Stimulated activated naive B cell treated with anti-CD40 and anti-IgM and Interleukin-4, amounts not matched to agents 10 μg/mL and 1 μg/mL and 100 μg/mL, for 72 hours (primary cell): ENCODE results near the gene NFIX.

Source experiments
- ATAC-seq, 2 donors: fragments of 150-1000 bp; cut with Tn5 transposase; replicated peaks; 2 replicates each; pipeline ENCODE4 v1.10.0; 2021; ENCODE audit warnings: moderate library complexity in 1 of 2
- DNase-seq: peaks from one replicate; pipeline ENCODE4 v3.0.0; 2021
- H3K27ac Mint-ChIP-seq: one replicate; pipeline ENCODE4 v1.8.0; 2022; ENCODE audit warnings: mild to moderate bottlenecking, mixed read lengths
- H3K27me3 Mint-ChIP-seq, 2 donors: one replicate each; pipeline ENCODE4 v1.8.0; 2022; ENCODE audit warnings: mixed read lengths in 2 of 2
- H3K36me3 Mint-ChIP-seq, 2 donors: one replicate each; pipeline ENCODE4 v1.8.0; 2022; ENCODE audit warnings: mixed read lengths in 2 of 2, mild to moderate bottlenecking in 1 of 2
- H3K4me1 Mint-ChIP-seq, 2 donors: one replicate each; pipeline ENCODE4 v1.8.0; 2022; ENCODE audit warnings: mixed read lengths in 2 of 2, mild to moderate bottlenecking in 1 of 2
- H3K4me3 Mint-ChIP-seq, 2 donors: one replicate each; pipeline ENCODE4 v1.8.0; 2022; ENCODE audit warnings: mild to moderate bottlenecking in 2 of 2, mixed read lengths in 2 of 2, moderate library complexity in 1 of 2
- H3K9me3 Mint-ChIP-seq, 2 donors: one replicate each; pipeline ENCODE4 v1.8.0; 2022; ENCODE audit warnings: mixed read lengths in 2 of 2, mild to moderate bottlenecking in 1 of 2

The NFIX gene

GRCh38 chr19:12990431-12990830 lies 4.8 kb upstream of the NFIX start:
- no peak overlapping the region for H3K27ac Mint-ChIP-seq
- H3K36me3 Mint-ChIP-seq = peaks cover 0 to 3% of the 10 kb centered on the region in 2 donors
- peaks cover 8 to 9% of the 10 kb centered on the region in 2 donors for H3K4me1 Mint-ChIP-seq
- no peak overlapping the region for H3K4me3 Mint-ChIP-seq
- H3K27me3 Mint-ChIP-seq = peaks cover 13 to 18% of the 10 kb centered on the region in 2 donors
- no peak for ATAC-seq
- no peak for DNase-seq
- H3K9me3 Mint-ChIP-seq = no peaks in the 10 kb centered on the region

- DNase-seq = no peak
- ATAC-seq = no peak
- peaks cover 7 to 9% of the 10 kb centered on the region in 2 donors for H3K4me1 Mint-ChIP-seq
- H3K27me3 Mint-ChIP-seq = peaks cover 13 to 19% of the 10 kb centered on the region in 2 donors
- H3K36me3 Mint-ChIP-seq = peaks cover 0 to 3% of the 10 kb centered on the region in 2 donors
- no peak overlapping the region for H3K4me3 Mint-ChIP-seq
- no peak overlapping the region for H3K27ac Mint-ChIP-seq
- no peaks in the 10 kb centered on the region for H3K9me3 Mint-ChIP-seq
Observed at GRCh38 chr19:12990853-12991252, 4.4 kb upstream of the NFIX start.

DNA sequence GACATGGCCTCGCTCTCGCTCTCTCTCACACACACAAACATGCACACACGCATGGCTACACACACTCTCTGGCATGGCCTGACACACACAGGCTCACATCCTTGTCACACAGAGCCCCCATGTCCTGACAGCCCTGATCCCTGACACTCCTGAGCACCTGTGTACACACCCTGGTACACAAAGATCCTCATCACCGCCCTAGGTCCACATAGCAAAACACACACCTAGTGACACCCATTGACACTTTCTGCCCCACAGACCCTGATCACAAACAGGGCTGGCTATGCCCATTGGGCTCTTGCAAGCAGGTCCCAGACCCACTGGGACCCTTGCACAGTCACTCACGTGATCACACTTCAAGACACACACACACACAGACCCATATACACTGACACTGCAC lies 4.0 kb upstream of the NFIX start:
- Mint-ChIP-seq H3K4me3 (no peak overlapping the region), H3K9me3 (no peaks in the 10 kb centered on the region), H3K27me3 (peaks cover 17 to 24% of the 10 kb centered on the region in 2 donors), H3K27ac (no peak overlapping the region), H3K4me1 (peaks cover 10 to 13% of the 10 kb centered on the region in 2 donors), H3K36me3 (peaks cover 0 to 3% of the 10 kb centered on the region in 2 donors)
- DNase-seq = no peak
- ATAC-seq = no peak

DNA sequence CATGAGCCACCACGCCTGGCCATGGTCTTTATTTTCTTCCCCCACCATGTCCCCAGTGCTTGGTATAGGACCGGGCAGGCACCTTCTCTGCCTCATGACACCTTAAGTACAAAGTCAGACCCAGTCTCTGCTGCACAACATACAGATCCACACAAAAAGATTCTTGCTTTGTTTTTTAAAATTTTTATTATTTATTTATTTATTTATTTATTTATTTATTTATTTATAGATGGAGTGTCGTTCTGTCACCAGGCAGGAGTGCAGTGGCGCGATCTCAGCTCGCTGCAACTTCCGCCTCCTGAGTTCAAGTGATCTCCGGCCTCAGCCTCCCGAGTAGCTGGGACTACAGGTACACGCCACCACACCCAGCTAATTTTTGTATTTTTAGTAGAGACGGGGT lies 2.5 kb upstream of the NFIX start:
- peaks cover 0 to 3% of the 10 kb centered on the region in 2 donors for H3K36me3 Mint-ChIP-seq
- ATAC-seq = no peak
- no peak overlapping the region for H3K27ac Mint-ChIP-seq
- H3K27me3 Mint-ChIP-seq = peaks cover 12 to 26% of the 10 kb centered on the region in 2 donors
- H3K4me3 Mint-ChIP-seq = no peak overlapping the region
- peaks cover 10 to 13% of the 10 kb centered on the region in 2 donors for H3K4me1 Mint-ChIP-seq
- DNase-seq = no peak
- H3K9me3 Mint-ChIP-seq = no peaks in the 10 kb centered on the region

- Mint-ChIP-seq H3K9me3 (no peaks in the 10 kb centered on the region), H3K4me3 (no peak overlapping the region), H3K27me3 (peaks cover 12 to 32% of the 10 kb centered on the region in 2 donors), H3K4me1 (peaks cover 10 to 13% of the 10 kb centered on the region in 2 donors), H3K36me3 (peaks cover 0 to 3% of the 10 kb centered on the region in 2 donors), H3K27ac (no peak overlapping the region)
- DNase-seq (no peak), ATAC-seq (no peak)
Observed at GRCh38 chr19:12993562-12993961, 1.7 kb upstream of the NFIX start.

GRCh38 chr19:12995596-12996405 lies 526 bp downstream of the NFIX start:
- H3K27me3 Mint-ChIP-seq = peaks cover 12 to 32% of the 10 kb centered on the region in 2 donors
- peak overlapping the region; percentile 53 for H3K27ac Mint-ChIP-seq
- peaks cover 0 to 3% of the 10 kb centered on the region in 2 donors for H3K36me3 Mint-ChIP-seq
- DNase-seq = no peak
- peak; percentile 43 to 45 for ATAC-seq
- no peaks in the 10 kb centered on the region for H3K9me3 Mint-ChIP-seq
- peaks cover 10 to 13% of the 10 kb centered on the region in 2 donors for H3K4me1 Mint-ChIP-seq
- peak overlapping the region; percentile 87 to 90 for H3K4me3 Mint-ChIP-seq

GRCh38 chr19:12996406-12997094 lies 1.3 kb downstream of the NFIX start:
- DNase-seq = no peak
- ATAC-seq = no peak
- Mint-ChIP-seq H3K27ac (no peak overlapping the region), H3K27me3 (peaks cover 12 to 32% of the 10 kb centered on the region in 2 donors), H3K4me1 (peaks cover 8 to 13% of the 10 kb centered on the region in 2 donors), H3K9me3 (no peaks in the 10 kb centered on the region), H3K36me3 (peaks cover 0 to 3% of the 10 kb centered on the region in 2 donors), H3K4me3 (peak overlapping the region; percentile 47 to 90)

DNA sequence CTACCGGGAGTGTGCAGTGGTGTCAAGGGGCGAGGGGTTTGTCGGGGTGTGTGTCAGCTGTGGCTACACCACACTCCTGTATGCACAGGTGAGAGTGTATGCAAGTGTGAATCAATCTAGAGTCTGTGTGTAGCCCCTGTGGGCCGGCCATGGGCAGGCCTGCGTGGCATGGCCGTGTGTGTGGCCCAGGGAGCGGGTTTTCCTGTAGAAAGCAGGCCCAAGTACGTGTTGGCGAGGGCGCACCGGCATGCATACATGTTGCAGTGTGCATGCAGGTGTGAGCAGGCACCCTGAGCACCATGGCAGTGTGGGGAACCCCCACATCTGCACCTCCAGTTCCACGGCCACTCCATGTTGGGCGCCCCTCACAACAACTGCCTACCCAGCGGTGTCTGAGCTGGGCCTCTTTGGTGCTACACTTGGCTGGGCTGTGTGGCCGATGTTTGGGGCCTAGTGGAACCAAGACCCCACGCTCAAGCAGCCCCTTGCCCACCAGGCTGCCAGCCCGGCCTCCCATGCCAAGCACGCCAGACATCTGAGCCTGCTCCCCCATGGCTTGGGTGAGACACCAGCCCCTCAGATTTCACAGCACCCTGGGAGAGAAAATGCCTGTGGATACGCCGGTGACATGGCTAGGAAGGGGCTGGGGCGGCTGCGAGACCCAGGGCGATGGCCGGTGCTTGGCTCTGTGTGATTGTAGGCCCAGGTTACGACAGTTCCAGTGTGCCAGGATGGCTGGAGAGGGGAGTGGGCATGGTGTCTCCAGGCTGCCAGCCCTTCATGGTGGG lies 2.1 kb downstream of the NFIX start:
- peaks cover 8 to 13% of the 10 kb centered on the region in 2 donors for H3K4me1 Mint-ChIP-seq
- ATAC-seq (no peak), DNase-seq (no peak)
- no peak overlapping the region for H3K27ac Mint-ChIP-seq
- H3K4me3 Mint-ChIP-seq = peak overlapping the region in 1 of 2 donors; percentile 46
- peaks cover 12 to 32% of the 10 kb centered on the region in 2 donors for H3K27me3 Mint-ChIP-seq
- H3K9me3 Mint-ChIP-seq = no peaks in the 10 kb centered on the region
- peaks cover 0 to 3% of the 10 kb centered on the region in 2 donors for H3K36me3 Mint-ChIP-seq

DNA sequence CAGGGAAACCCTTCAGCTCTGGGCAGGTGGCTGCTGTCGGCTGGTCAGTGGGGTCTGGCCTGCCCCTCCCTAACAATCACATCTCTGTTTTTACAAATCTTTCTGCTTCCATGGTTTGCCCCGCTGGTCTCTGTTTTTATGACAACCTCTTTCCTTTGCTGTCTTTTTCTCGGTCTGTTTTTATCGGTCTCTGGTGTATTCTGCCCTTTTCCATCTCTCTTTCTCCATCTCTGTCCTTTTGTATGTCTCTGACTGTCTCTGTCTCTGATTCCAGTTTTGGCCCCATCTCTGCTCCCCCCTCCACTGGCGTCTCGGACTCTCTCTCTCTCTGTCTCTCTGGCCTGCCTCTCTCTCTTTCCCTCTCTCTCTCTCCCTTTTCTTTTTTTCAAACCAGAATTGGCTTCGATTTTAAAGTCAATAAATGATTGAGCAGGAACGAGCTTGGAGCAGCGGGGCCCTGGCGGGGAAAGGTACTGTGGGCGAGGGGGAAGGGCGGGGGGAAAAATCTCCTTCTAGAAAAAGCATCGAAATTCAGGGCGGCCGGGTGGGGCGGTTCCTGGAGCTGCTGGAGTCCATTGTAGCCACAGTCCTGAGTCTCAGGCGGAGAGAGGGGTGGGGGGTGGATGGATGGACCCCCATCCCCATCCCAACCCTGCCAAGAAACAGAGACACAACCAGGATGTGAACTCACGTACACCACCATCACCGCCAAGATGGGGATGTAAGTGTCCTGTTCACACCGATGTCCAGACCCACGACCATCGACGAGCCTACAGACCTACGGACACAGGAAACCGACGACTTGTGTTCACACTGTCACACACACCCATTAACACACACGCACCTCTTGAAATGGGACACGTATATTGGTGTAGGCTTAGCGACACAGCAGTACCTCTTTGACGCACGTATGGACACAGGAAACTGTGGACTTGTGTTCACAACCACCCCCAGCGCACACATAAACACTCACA lies 3.0 kb downstream of the NFIX start:
- Mint-ChIP-seq H3K36me3 (peaks cover 2 to 3% of the 10 kb centered on the region in 2 donors), H3K4me1 (peaks cover 8 to 13% of the 10 kb centered on the region in 2 donors), H3K9me3 (no peaks in the 10 kb centered on the region), H3K27me3 (peaks cover 16 to 36% of the 10 kb centered on the region in 2 donors), H3K4me3 (no peak overlapping the region), H3K27ac (no peak overlapping the region)
- DNase-seq = no peak
- no peak for ATAC-seq

- peaks cover 0 to 2% of the 10 kb centered on the region in 2 donors for H3K36me3 Mint-ChIP-seq
- H3K9me3 Mint-ChIP-seq = no peaks in the 10 kb centered on the region
Observed at GRCh38 chr19:13001166-13001501, 5.9 kb downstream of the NFIX start.

GRCh38 chr19:13001502-13002165 lies 6.4 kb downstream of the NFIX start:
- Mint-ChIP-seq H3K4me1 (no peaks in the 10 kb centered on the region), H3K27me3 (peaks cover 13 to 21% of the 10 kb centered on the region in 2 donors)

More at GRCh38 chr19:13001166-13001501, 5.9 kb downstream of the NFIX start:
- Mint-ChIP-seq H3K27ac (no peak overlapping the region), H3K4me1 (peaks cover 0 to 2% of the 10 kb centered on the region in 2 donors), H3K27me3 (peaks cover 13 to 22% of the 10 kb centered on the region in 2 donors), H3K4me3 (no peak overlapping the region)
- no peak for DNase-seq
- no peak for ATAC-seq

DNA sequence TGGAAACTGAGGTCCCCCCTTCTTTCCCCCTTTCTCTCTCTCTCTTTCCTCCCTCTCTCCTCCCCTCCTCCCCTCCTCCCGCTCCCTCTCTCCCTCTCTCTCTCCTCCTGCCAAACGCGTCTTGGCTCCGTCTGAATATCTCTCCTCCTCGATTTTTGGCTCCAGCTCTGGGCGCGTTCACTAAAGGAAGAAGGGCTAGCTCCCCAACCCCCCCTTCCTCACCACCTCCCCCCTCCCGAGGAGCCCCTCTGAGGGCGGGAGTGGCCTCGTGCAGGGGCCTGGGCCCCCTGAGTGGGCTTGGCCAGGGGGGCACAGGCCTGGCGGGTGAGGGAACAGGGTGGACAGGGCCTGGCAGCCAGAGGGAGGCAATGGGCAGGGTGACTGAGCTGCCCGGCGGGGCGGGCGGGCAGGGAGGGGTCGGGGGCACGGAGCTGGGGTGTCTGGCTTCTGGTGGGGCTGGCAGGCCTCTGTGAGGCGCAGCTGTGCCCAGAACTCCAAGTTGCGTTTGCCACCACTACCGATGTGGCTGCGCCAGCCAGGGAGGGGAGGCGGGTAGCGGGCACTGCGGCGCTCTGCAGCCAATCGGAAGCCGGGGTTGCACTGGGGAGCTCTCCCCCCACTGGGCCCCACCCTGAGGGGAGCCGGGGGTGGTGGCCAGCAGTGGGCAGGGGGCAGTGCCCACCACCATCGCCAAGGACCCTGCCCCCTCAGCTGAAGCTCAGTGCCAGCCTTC lies 7.1 kb downstream of the NFIX start:
- no peak for ATAC-seq
- Mint-ChIP-seq H3K36me3 (peaks cover 0 to 2% of the 10 kb centered on the region in 2 donors), H3K4me1 (no peaks in the 10 kb centered on the region), H3K27me3 (peaks cover 13 to 17% of the 10 kb centered on the region in 2 donors), H3K27ac (no peak overlapping the region), H3K9me3 (no peaks in the 10 kb centered on the region), H3K4me3 (no peak overlapping the region)
- DNase-seq = no peak

More at GRCh38 chr19:13001502-13002165, 6.4 kb downstream of the NFIX start:
- no peak overlapping the region for H3K27ac Mint-ChIP-seq
- H3K9me3 Mint-ChIP-seq = no peaks in the 10 kb centered on the region
- DNase-seq = no peak
- peaks cover 0 to 2% of the 10 kb centered on the region in 2 donors for H3K36me3 Mint-ChIP-seq
- ATAC-seq = no peak
- H3K4me3 Mint-ChIP-seq = no peak overlapping the region
